Activated gamma-delta T cell treated with anti-CD3 and anti-CD28 coated beads, Interleukin-2, amount 50 U/mL, for 16 hours (primary cell): ENCODE measurements around the gene OPN1MW3.
"Not testable (repeated sequence)": the region's sequence is repeated elsewhere in the genome, so short reads cannot be mapped to it uniquely, and the experiment has no call there.

Source experiments
- DNase-seq: peaks from one replicate; pipeline ENCODE4 v3.0.0-alpha.2; 2020; ENCODE audit warnings: low read depth

The OPN1MW3 gene

GRCh38 chrX:154296731-154297130 is 39.3 kb downstream of the OPN1MW3 start:
- DNase-seq = no peak

- no peak for DNase-seq
Observed at GRCh38 chrX:154298312-154298711, 40.9 kb downstream of the OPN1MW3 start.

- no peak for DNase-seq
Observed at GRCh38 chrX:154300816-154301215, 43.4 kb downstream of the OPN1MW3 start.

GRCh38 chrX:154302998-154303397 is 45.6 kb downstream of the OPN1MW3 start:
- not testable (repeated sequence) for DNase-seq

DNA sequence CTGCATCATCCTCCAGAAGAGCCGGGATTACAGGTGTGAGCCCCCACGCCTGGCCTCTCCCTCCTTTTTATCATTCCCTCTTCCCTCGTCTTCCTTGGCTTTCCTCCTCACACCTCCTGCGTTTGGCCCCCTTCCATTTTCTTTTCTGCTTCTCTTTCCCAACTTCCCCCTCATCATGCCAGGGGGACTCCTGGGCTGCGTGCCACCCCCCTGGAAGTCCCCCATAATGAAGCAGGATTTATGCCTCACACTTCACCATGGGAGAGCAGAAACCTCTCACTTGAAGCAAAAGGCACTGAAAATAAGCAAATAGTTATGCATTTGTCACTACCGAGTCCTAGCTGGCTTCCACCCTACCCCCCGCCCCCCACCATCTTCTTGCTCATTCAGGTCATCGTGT is 46.1 kb downstream of the OPN1MW3 start:
- no peak for DNase-seq

- no peak for DNase-seq
Observed at GRCh38 chrX:154304846-154305245, 47.5 kb downstream of the OPN1MW3 start.

GRCh38 chrX:154305541-154306205 is 48.3 kb downstream of the OPN1MW3 start:
- DNase-seq = no peak

DNA sequence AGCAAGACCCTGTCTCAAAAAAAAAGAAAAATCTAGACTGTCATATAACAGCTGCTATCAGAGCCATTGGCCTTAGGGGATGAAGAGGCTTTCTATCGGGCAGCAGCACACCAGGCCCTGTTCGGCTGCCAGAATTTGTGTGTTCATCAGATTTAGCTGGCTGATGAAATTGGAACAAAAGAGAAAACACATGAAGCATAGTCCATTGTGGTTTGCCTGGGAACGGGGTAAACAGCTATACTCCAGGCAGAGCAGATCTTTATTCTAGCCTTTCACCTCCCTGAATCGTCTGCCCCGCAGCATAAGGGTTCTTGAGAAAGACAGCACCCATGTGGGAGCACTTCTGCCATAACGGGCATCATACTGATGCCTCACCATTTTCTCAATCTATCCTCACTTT is 49.8 kb downstream of the OPN1MW3 start:
- DNase-seq = no peak

- DNase-seq = peak; percentile 76
Observed at GRCh38 chrX:154308108-154308946, 50.9 kb downstream of the OPN1MW3 start.

GRCh38 chrX:154309041-154309775 is 51.8 kb downstream of the OPN1MW3 start:
- DNase-seq = no peak

DNA sequence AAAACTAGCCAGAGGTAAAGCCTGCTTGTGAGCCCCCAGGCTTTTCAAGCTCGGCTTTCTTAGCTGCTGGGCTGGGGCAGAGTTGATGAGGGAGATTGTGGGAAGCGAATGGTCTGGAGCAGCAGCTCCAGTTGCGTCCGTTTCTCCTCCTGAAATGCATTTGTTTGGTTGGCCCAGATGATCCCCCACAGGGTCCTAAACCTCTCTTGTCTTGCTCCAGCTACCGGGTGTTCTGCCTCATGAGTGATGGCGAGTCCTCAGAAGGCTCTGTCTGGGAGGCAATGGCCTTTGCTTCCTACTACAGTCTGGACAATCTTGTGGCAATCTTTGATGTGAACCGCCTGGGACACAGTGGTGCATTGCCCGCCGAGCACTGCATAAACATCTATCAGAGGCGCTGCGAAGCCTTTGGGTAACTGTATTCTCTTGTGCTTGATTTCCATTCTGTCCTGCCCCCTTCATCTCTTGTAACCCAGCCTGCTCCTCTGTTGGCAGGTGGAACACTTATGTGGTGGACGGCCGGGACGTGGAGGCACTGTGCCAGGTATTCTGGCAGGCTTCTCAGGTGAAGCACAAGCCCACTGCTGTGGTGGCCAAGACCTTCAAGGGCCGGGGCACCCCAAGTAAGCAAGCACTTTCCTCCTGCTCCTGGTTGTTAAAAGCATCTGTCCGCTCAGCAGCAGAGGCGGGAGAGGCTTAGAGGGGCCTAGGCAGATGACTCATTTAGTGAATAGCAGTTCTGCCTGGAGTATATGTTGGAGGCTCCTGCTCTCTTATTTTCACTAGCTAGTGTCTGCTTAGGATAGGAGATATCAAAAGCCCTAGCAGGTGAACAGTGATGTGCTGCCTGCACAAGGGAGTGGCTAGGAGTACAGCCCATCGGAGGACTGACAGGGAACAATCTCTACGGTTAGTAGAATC is 53.5 kb downstream of the OPN1MW3 start:
- DNase-seq = no peak

GRCh38 chrX:154312116-154312515 is 54.7 kb downstream of the OPN1MW3 start:
- DNase-seq = no peak

DNA sequence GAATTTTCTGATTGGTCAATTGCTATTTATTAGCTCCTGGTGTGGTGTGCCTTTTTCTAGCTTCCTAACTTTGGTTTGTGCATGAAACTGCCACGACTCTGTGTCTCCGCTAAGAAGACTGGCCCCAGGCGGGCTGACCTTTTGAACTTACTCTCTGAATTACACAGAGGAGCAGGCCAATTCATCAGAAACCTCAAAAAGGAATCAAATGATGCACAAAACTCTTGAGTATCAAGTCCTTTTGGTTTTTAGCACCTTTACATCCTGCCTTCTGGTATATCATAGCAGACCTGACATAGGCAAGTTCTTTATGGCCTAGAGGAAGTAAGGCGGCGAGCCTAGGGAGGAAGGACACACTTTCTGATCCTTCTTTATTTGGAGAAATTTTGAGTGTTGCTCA is 55.8 kb downstream of the OPN1MW3 start:
- DNase-seq = no peak

GRCh38 chrX:154315416-154315815 is 58.0 kb downstream of the OPN1MW3 start:
- DNase-seq = no peak

GRCh38 chrX:154317391-154317995 is 60.1 kb downstream of the OPN1MW3 start:
- DNase-seq = no peak

GRCh38 chrX:154320406-154320805 is 63.0 kb downstream of the OPN1MW3 start:
- no peak for DNase-seq
